ENCODE data around the gene PMP22.

GRCh38 chr17:15288859-15289258 is 23.7 kb upstream of the PMP22 start:
- TF ChIP-seq CTCF (optimal IDR thresholded peaks at IDR 0.05 in 1 of 3, IDR thresholded peaks at IDR 0.05 in 1 of 3, conservative IDR thresholded peaks at IDR 0.05 in 1 of 3; ENCODE audit: extremely low read depth in 1 of 3, insufficient read depth in 2 of 3, low read length in 3 of 3) (no peak), EZH2 (IDR thresholded peaks at IDR 0.05; ENCODE audit: low read length) (no peak)
